Measurements from ENCODE around the gene PCBP3.

DNA sequence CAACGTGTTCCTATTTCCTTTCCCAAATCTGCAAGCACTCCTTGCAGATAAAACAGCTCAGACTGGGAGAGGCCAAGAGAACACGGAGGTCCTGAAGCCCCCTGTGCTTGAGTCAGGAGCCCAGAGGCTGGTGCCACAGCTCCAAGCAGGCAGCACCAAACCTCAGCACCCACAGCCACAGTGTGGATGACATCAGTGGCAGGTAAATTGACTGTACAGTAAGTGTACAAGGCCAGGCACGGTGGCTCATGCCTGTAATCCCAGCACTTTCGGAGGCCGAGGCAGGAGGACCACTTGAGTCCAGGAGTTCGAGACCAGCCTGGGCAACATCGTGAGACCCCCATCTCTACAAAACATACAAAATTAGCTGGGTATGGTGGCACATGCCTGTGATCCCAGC is 336.1 kb downstream of the PCBP3 start:
- TF ChIP-seq, protein P1, sequence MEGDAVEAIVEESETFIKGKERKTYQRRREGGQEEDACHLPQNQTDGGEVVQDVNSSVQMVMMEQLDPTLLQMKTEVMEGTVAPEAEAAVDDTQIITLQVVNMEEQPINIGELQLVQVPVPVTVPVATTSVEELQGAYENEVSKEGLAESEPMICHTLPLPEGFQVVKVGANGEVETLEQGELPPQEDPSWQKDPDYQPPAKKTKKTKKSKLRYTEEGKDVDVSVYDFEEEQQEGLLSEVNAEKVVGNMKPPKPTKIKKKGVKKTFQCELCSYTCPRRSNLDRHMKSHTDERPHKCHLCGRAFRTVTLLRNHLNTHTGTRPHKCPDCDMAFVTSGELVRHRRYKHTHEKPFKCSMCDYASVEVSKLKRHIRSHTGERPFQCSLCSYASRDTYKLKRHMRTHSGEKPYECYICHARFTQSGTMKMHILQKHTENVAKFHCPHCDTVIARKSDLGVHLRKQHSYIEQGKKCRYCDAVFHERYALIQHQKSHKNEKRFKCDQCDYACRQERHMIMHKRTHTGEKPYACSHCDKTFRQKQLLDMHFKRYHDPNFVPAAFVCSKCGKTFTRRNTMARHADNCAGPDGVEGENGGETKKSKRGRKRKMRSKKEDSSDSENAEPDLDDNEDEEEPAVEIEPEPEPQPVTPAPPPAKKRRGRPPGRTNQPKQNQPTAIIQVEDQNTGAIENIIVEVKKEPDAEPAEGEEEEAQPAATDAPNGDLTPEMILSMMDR (IDR thresholded peaks at IDR 0.05; ENCODE audit: borderline replicate concordance, extremely low read depth, low read length, poor library complexity, severe bottlenecking): no peak
- no peak for TF ChIP-seq EZH2 (IDR thresholded peaks at IDR 0.05; ENCODE audit: borderline replicate concordance, low read depth, low read length, severe bottlenecking)
